Thymus (tissue), 11 donors: ENCODE data around the gene GUCY2C. TPM values are rescaled to one million over a fixed set of nuclear protein-coding genes. Genes with fewer than 3 reads are reported as not detected.
A peak's percentile ranks its signal among the peaks of the same experiment; 100 is the strongest.

Experiments used
- DNase-seq, 9 donors: peaks; one replicate each; pipeline ENCODE4 v3.0.0-alpha.2; 2013; ENCODE audit warnings: low spot score in 9 of 9, low read depth in 6 of 9, missing footprints in 1 of 9
- H3K27ac ChIP-seq, 2 donors: one replicate each; pipeline ENCODE4 v1.5.1; 2013; ENCODE audit warnings: control low read depth in 1 of 2, low read depth in 1 of 2, low read length in 1 of 2, mild to moderate bottlenecking in 1 of 2, moderate library complexity in 1 of 2
- H3K27me3 ChIP-seq, 2 donors: one replicate each; pipeline ENCODE4 v1.5.1; 2013; ENCODE audit warnings: low read length in 1 of 2; ENCODE audit not compliant: control insufficient read depth in 2 of 2, insufficient read depth in 1 of 2
- H3K36me3 ChIP-seq, 2 donors: one replicate each; pipeline ENCODE4 v1.5.1; 2013; ENCODE audit warnings: low read length in 1 of 2, mild to moderate bottlenecking in 1 of 2, moderate library complexity in 1 of 2; ENCODE audit not compliant: control insufficient read depth in 2 of 2, insufficient read depth in 2 of 2
- H3K4me1 ChIP-seq, 2 donors: one replicate each; pipeline ENCODE4 v1.5.1; 2013; ENCODE audit warnings: low read length in 2 of 2; ENCODE audit not compliant: control insufficient read depth in 2 of 2, insufficient read depth in 2 of 2
- H3K4me3 ChIP-seq, 2 donors: one replicate each; pipeline ENCODE4 v1.5.1; 2013; ENCODE audit warnings: low read length in 2 of 2, control low read depth in 1 of 2, mild to moderate bottlenecking in 1 of 2
- H3K9me3 ChIP-seq, 2 donors: one replicate each; pipeline ENCODE4 v1.5.1; 2013; ENCODE audit warnings: low read length in 1 of 2, mild to moderate bottlenecking in 1 of 2; ENCODE audit not compliant: control insufficient read depth in 2 of 2, insufficient read depth in 1 of 2
- WGBS: extraction: QIAGEN DNeasy Blood & Tissue Kit; methylation state at CpG from one replicate; pipeline ENCODE4 v1.1.7; 2013; 5-methylcytosine and 5-hydroxymethylcytosine counted together
- polyA plus RNA-seq: library from polyadenylated mRNA; stranded (reverse); fragments of 200-250 nt; gene quantifications from one replicate; pipeline ENCODE4 v1.2.3, GENCODE V29; 2013
- total RNA-seq: library from RNA; stranded (reverse); fragments of 120-200 nt; gene quantifications from one replicate; pipeline ENCODE4 v1.2.4, GENCODE V29; 2013
- donor health status: healthy.

Gene GUCY2C
- total and polyA plus RNA-seq, 2 donors, result under 0.01 to 0.14 TPM

DNA sequence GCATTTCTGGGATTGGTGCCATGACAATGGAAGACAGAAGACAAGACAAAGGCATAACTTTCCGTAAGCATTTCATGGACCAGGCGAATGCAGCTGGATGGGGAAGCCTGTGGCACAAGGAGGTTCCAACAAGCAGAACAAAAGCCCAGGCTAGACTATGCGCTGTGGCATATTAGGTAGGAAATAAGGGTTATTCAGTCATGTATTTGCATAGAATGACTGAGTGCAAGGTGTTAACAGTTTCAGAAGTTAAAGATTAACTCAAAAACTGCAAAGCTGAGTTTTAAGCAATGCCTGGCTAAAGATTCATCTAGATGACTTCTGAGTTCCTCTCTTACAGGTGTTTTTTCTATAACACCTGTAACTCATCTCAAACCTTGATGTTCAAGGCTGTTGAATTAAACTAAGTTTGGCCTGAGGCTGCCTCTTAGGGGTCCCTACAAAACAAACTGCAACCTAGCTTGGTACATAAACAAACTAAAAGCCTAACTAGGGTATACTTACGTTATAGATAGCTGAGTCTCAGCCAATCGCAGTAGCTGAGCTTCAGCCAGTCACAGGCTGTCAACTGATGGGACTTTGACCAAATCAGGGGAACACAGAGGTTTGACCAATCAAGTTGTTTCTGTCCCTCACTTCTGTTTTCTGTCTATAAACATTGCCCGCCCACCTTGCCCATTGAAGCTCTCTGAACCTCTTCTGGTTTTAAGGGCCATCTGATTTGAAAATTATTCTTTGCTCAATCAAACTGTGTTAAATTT lies 76.5 kb downstream of the GUCY2C start:
- H3K27ac ChIP-seq, result no peak overlapping the region
- WGBS, result 98% methylated on average over 6 of the region's 6 CpGs

DNA sequence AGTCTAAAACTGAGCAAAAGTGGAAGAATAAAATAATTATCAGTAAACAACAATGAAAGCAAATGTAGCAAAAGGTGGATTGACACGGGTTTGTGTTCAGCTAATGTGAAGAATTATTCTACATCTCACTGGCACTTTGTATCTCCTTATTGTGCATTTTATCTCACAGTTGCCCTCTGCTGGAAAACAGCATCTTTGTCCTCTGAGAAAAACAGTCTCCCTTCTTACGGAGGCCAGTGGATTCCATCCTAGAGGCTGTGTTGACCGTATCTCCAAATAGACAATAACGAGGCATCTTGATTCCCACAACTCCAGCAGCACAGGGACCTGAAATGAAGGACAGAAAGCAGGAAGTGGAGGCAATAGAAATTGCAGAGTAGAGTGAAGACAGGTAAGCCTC lies 77.4 kb downstream of the GUCY2C start:
- no peaks in the 10 kb centered on the region for H3K36me3 ChIP-seq
- peak in 1 of 9 donors; percentile 22 for DNase-seq
- no peaks in the 10 kb centered on the region for H3K4me1 ChIP-seq
- no peaks in the 10 kb centered on the region for H3K9me3 ChIP-seq
- WGBS, result 68% methylated on average over 4 of the region's 4 CpGs
- no peak overlapping the region for H3K27ac ChIP-seq
- no peak overlapping the region for H3K4me3 ChIP-seq
- no peaks in the 10 kb centered on the region for H3K27me3 ChIP-seq

More for the DNA sequence above, 76.5 kb downstream of the GUCY2C start:
- Histone ChIP-seq H3K4me3 (no peak overlapping the region), H3K9me3 (no peaks in the 10 kb centered on the region), H3K36me3 (no peaks in the 10 kb centered on the region), H3K4me1 (no peaks in the 10 kb centered on the region), H3K27me3 (no peaks in the 10 kb centered on the region)
- no peak for DNase-seq

GRCh38 chr12:14614704-14615121 lies 81.7 kb downstream of the GUCY2C start:
- Histone ChIP-seq H3K4me1 (no peaks in the 10 kb centered on the region), H3K36me3 (no peaks in the 10 kb centered on the region), H3K4me3 (no peak overlapping the region), H3K9me3 (no peaks in the 10 kb centered on the region), H3K27ac (peak overlapping the region in 1 of 2 donors; percentile 32), H3K27me3 (no peaks in the 10 kb centered on the region)
- peak in 1 of 9 donors; percentile 18 for DNase-seq
- 78% methylated on average over 3 of the region's 3 CpGs for WGBS

GRCh38 chr12:14613718-14614117 lies 82.7 kb downstream of the GUCY2C start:
- no peaks in the 10 kb centered on the region for H3K4me1 ChIP-seq
- H3K27me3 ChIP-seq, result no peaks in the 10 kb centered on the region
- no peaks in the 10 kb centered on the region for H3K9me3 ChIP-seq
- H3K4me3 ChIP-seq, result no peak overlapping the region
- no peak overlapping the region for H3K27ac ChIP-seq
- H3K36me3 ChIP-seq, result no peaks in the 10 kb centered on the region
- 80% methylated on average over 1 of the region's 1 CpG for WGBS
- peak in 1 of 9 donors; percentile 28 for DNase-seq

DNA sequence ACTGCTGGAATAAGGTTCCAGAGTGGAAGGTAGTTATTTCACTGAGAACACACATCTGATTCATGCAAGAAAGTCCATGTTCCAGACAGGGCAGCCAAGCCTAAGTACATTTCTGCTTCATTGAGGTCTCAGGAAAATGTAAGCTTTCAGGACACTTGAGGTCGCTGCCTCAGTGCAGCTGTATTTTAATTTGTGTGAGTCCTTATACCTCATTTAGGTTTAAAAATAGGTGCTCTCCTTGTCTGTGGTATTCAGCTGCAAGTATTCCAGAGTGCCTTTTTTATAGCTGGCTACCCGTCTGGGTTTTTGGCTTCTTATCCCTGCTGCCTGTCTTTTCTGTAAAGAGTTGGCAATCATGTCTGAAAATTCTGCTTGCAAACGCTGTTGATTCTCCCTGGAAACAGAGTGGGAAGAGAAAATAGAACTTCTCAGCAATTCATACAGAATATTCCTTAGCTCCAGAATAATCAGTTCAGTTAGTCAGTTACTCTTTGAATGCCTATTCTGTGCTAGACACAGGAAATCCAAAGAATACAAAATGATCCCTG lies 83.4 kb downstream of the GUCY2C start:
- no peak for DNase-seq
- no peak overlapping the region for H3K27ac ChIP-seq

GRCh38 chr12:14612250-14612649 lies 84.1 kb downstream of the GUCY2C start:
- no peaks in the 10 kb centered on the region for H3K36me3 ChIP-seq
- H3K9me3 ChIP-seq, result no peaks in the 10 kb centered on the region
- no peaks in the 10 kb centered on the region for H3K27me3 ChIP-seq
- DNase-seq, result no peak
- 96% methylated on average over 3 of the region's 3 CpGs for WGBS
- H3K27ac ChIP-seq, result no peak overlapping the region
- H3K4me3 ChIP-seq, result no peak overlapping the region
- no peaks in the 10 kb centered on the region for H3K4me1 ChIP-seq

More for the DNA sequence above, 83.4 kb downstream of the GUCY2C start:
- Histone ChIP-seq H3K36me3 (no peaks in the 10 kb centered on the region), H3K4me1 (no peaks in the 10 kb centered on the region), H3K27me3 (no peaks in the 10 kb centered on the region), H3K9me3 (no peaks in the 10 kb centered on the region), H3K4me3 (no peak overlapping the region)
- WGBS, result 90% methylated on average over 3 of the region's 3 CpGs

GRCh38 chr12:14611640-14612203 lies 84.7 kb downstream of the GUCY2C start:
- Histone ChIP-seq H3K36me3 (no peaks in the 10 kb centered on the region), H3K27ac (no peak overlapping the region), H3K9me3 (no peaks in the 10 kb centered on the region), H3K27me3 (no peaks in the 10 kb centered on the region), H3K4me3 (no peak overlapping the region), H3K4me1 (no peaks in the 10 kb centered on the region)
- 98% methylated on average over 3 of the region's 3 CpGs for WGBS
- no peak for DNase-seq

DNA sequence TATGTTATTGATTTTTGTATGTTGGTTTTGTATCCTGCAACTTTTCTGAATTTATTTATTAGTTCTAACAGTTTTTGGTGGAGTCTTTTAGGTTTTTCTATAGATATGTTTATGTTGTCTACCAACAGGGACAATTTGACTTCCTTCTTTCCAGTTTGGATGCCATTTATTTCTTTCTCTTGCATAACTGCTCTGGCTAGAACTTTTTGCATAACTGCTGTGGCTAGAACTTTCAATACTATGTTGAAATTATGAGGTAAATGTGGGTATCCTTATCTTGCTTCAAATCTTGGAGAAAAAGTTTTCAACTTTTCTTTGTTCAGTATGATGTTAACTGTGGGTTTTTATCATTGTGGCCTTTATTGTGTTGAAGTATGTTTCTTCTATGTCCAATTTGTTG lies 88.8 kb downstream of the GUCY2C start:
- Histone ChIP-seq H3K4me3 (no peak overlapping the region), H3K9me3 (no peaks in the 10 kb centered on the region), H3K27me3 (no peaks in the 10 kb centered on the region), H3K27ac (no peak overlapping the region), H3K4me1 (no peaks in the 10 kb centered on the region), H3K36me3 (no peaks in the 10 kb centered on the region)
- DNase-seq, result no peak

GRCh38 chr12:14605401-14605989 lies 90.9 kb downstream of the GUCY2C start:
- Histone ChIP-seq H3K4me1 (no peaks in the 10 kb centered on the region), H3K27me3 (no peaks in the 10 kb centered on the region), H3K9me3 (no peaks in the 10 kb centered on the region), H3K27ac (no peak overlapping the region), H3K36me3 (no peaks in the 10 kb centered on the region), H3K4me3 (no peak overlapping the region)
- WGBS, result 96% methylated on average over 3 of the region's 3 CpGs
- DNase-seq, result no peak
